DND-41 (cell line): ENCODE results near the gene MTMR4.

Experiments
- ATAC-seq: fragments of 200-7000 bp; cut with Tn5 transposase; 3 replicates; pipeline ENCODE4 v1.9.1; 2021; ENCODE audit warnings: low read depth; ENCODE audit not compliant: insufficient read depth
- DNase-seq: peaks from one replicate; pipeline ENCODE4 v3.0.0-alpha.2; 2020
- H2AFZ ChIP-seq: 2 replicates; pipeline ENCODE4 v1.6.0; 2012; ENCODE audit warnings: low read depth, low read length
- H3K27ac ChIP-seq: 2 replicates; pipeline ENCODE4 v1.5.1; 2012; ENCODE audit warnings: low read length, inconsistent platforms
- H3K27me3 ChIP-seq: fragments of 200-600 bp; sonication (generic); 2 replicates; pipeline ENCODE4 v1.6.0; 2012; ENCODE audit warnings: low read length, mild to moderate bottlenecking, inconsistent platforms; ENCODE audit not compliant: insufficient read depth, poor library complexity
- H3K36me3 ChIP-seq: 2 replicates; pipeline ENCODE4 v1.5.1; 2012; ENCODE audit warnings: low read length, inconsistent platforms; ENCODE audit not compliant: insufficient read depth
- H3K4me1 ChIP-seq: 2 replicates; pipeline ENCODE4 v1.5.1; 2012; ENCODE audit warnings: mild to moderate bottlenecking, low read length; ENCODE audit not compliant: insufficient read depth
- H3K4me2 ChIP-seq: 2 replicates; pipeline ENCODE4 v1.6.0; 2012; ENCODE audit warnings: mild to moderate bottlenecking, moderate library complexity, low read length, inconsistent platforms; ENCODE audit not compliant: insufficient read depth
- H3K4me3 ChIP-seq, 2 experiments: fragments of 200-600 bp in 1 of 2; shearing (Covaris generic) in 1 of 2; 2 replicates each; pipeline ENCODE4 v1.5.1; 2012 to 2016; ENCODE audit warnings: inconsistent platforms in 2 of 2, low read length in 2 of 2, mild to moderate bottlenecking in 2 of 2, low read depth in 1 of 2, moderate library complexity in 1 of 2
- H3K79me2 ChIP-seq: 2 replicates; pipeline ENCODE4 v1.6.0; 2012; ENCODE audit warnings: low read length, inconsistent platforms; ENCODE audit not compliant: insufficient read depth
- H3K9ac ChIP-seq: 2 replicates; pipeline ENCODE4 v1.6.0; 2012; ENCODE audit warnings: low read depth, mild to moderate bottlenecking, inconsistent platforms, low read length, moderate library complexity
- H3K9me3 ChIP-seq: 2 replicates; pipeline ENCODE4 v1.5.1; 2012; ENCODE audit warnings: low read length, moderate library complexity, mild to moderate bottlenecking, inconsistent platforms; ENCODE audit not compliant: insufficient read depth, severe bottlenecking
- H4K20me1 ChIP-seq: 2 replicates; pipeline ENCODE4 v1.6.0; 2012; ENCODE audit warnings: low read length; ENCODE audit not compliant: insufficient read depth
- CTCF ChIP-seq: IDR thresholded peaks from 2 replicates; pipeline ENCODE4 v1.5.1; 2012; ENCODE audit warnings: borderline replicate concordance, low read length, moderate library complexity, mild to moderate bottlenecking; ENCODE audit not compliant: poor library complexity, severe bottlenecking; ENCODE audit errors: extremely low read depth
- EZH2 ChIP-seq: IDR thresholded peaks from 3 replicates; pipeline ENCODE4 v1.6.1; 2012; ENCODE audit warnings: borderline replicate concordance, low read depth, mild to moderate bottlenecking, moderate library complexity, low read length, inconsistent platforms; ENCODE audit not compliant: severe bottlenecking

The MTMR4 gene

GRCh38 chr17:58538811-58539409, 24.5 kb upstream of the MTMR4 start:
- Histone ChIP-seq H3K79me2 (no peaks in the 10 kb centered on the region), H4K20me1 (peaks cover 4% of the 10 kb centered on the region; the same call in 1 of the 2 replicates), H3K4me2 (no peak overlapping the region), H3K9ac (no peak overlapping the region), H3K27ac (no peak overlapping the region), H3K36me3 (no peaks in the 10 kb centered on the region), H2AFZ (no peak overlapping the region), H3K9me3 (no peaks in the 10 kb centered on the region), H3K4me3 (no peak overlapping the region), H3K4me1 (no peaks in the 10 kb centered on the region), H3K27me3 (peaks cover 49% of the 10 kb centered on the region)
- ATAC-seq (no peak), DNase-seq (no peak)
- TF ChIP-seq EZH2 (no peak), CTCF (no peak)

GRCh38 chr17:58537266-58537665, 22.8 kb upstream of the MTMR4 start:
- no peaks in the 10 kb centered on the region for H3K9me3 ChIP-seq
- TF ChIP-seq EZH2 (no peak), CTCF (no peak)
- ATAC-seq (no peak), DNase-seq (no peak)
- H3K27ac ChIP-seq, result no peak overlapping the region
- peaks cover 4% of the 10 kb centered on the region; the same call in 1 of the 2 replicates for H4K20me1 ChIP-seq
- no peak overlapping the region for H3K4me2 ChIP-seq
- H2AFZ ChIP-seq, result no peak overlapping the region
- H3K9ac ChIP-seq, result no peak overlapping the region
- peaks cover 50% of the 10 kb centered on the region for H3K27me3 ChIP-seq
- H3K79me2 ChIP-seq, result no peaks in the 10 kb centered on the region
- H3K36me3 ChIP-seq, result no peaks in the 10 kb centered on the region
- H3K4me1 ChIP-seq, result no peaks in the 10 kb centered on the region
- no peak overlapping the region for H3K4me3 ChIP-seq

- no peak for ATAC-seq
- no peak overlapping the region for H3K27ac ChIP-seq
- no peaks in the 10 kb centered on the region for H3K9me3 ChIP-seq
- H3K27me3 ChIP-seq, result peaks cover 50% of the 10 kb centered on the region
- DNase-seq, result no peak
- TF ChIP-seq CTCF (no peak), EZH2 (no peak)
- H3K36me3 ChIP-seq, result no peaks in the 10 kb centered on the region
- peaks cover 4% of the 10 kb centered on the region; the same call in 1 of the 2 replicates for H4K20me1 ChIP-seq
- H3K9ac ChIP-seq, result no peak overlapping the region
- H3K4me3 ChIP-seq, result no peak overlapping the region
- H3K79me2 ChIP-seq, result no peaks in the 10 kb centered on the region
- H3K4me1 ChIP-seq, result peaks cover 2% of the 10 kb centered on the region; the same call in 1 of the 2 replicates
- H2AFZ ChIP-seq, result no peak overlapping the region
- H3K4me2 ChIP-seq, result no peak overlapping the region
Observed at GRCh38 chr17:58536542-58536941, 22.1 kb upstream of the MTMR4 start.

GRCh38 chr17:58535431-58535830, 21.0 kb upstream of the MTMR4 start:
- TF ChIP-seq EZH2, result no peak
- no peak for TF ChIP-seq CTCF

More at GRCh38 chr17:58535431-58535830, 21.0 kb upstream of the MTMR4 start:
- H3K27ac ChIP-seq, result no peak overlapping the region
- no peaks in the 10 kb centered on the region for H3K9me3 ChIP-seq
- peaks cover 61% of the 10 kb centered on the region for H3K27me3 ChIP-seq
- no peak overlapping the region for H3K4me3 ChIP-seq
- no peaks in the 10 kb centered on the region for H3K79me2 ChIP-seq
- no peak overlapping the region for H3K9ac ChIP-seq
- no peaks in the 10 kb centered on the region for H3K36me3 ChIP-seq
- no peak for DNase-seq
- no peak overlapping the region for H3K4me2 ChIP-seq
- H2AFZ ChIP-seq, result no peak overlapping the region
- no peak for ATAC-seq
- peaks cover 2% of the 10 kb centered on the region; the same call in 1 of the 2 replicates for H3K4me1 ChIP-seq
- peaks cover 11% of the 10 kb centered on the region; the same call in 1 of the 2 replicates for H4K20me1 ChIP-seq
